A673 (cell line): ENCODE data around the gene PMFBP1.

Experiments
- CTCF ChIP-seq: fragments of 300-800, 200-600 bp; sonication (generic); conservative IDR thresholded peaks from 2 replicates; pipeline ENCODE4 v1.5.1; 2017; ENCODE audit warnings: low read depth, mild to moderate bottlenecking, antibody characterized with exemption, low read length, moderate library complexity, mixed read lengths
- EZH2 ChIP-seq: fragments of 200-600 bp; sonication (generic); IDR thresholded peaks from 2 replicates; pipeline ENCODE4 v1.6.1; 2017; ENCODE audit warnings: borderline replicate concordance, low read depth, mild to moderate bottlenecking, mixed read lengths, antibody characterized with exemption, low read length; ENCODE audit not compliant: poor library complexity, severe bottlenecking

- no peak for TF ChIP-seq CTCF
- no peak for TF ChIP-seq EZH2
Measured at GRCh38 chr16:72188541-72188940, 16.6 kb upstream of the PMFBP1 start.
